ENCODE data around the gene HLA-B.

DNA sequence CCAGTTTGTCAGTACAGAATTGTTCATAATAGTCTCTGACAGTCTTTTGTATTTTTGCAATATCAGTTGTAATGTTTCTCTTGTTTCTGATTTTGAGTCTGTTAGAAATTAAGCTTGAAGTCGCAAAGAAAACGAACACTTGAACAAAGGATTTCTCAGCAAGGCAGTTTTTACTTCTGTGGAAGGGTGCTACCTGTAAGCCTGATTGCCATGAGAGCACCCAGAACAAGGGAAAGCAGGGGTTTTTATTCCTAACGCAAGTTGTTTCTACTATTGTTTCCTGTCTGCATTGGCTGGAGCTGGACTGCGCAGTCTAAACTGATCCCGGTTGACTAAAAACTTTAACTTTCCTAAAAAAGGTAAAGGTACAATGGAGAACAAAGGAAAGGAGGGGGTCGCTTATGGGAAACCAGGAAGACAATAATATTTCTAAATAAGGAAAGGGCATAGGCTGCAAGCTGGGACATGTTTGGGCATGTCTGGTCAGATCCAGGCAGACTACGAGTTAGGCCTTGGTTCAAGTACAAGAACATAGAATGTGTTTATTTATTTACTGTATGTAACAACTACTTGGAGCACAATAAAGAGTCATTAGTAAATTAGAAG, 28.5 kb downstream of the HLA-B start:
- TF ChIP-seq CSDC2 (CRISPR knock-in tag; IDR thresholded peaks at IDR 0.05), result no peak
- TF ChIP-seq, protein P1, sequence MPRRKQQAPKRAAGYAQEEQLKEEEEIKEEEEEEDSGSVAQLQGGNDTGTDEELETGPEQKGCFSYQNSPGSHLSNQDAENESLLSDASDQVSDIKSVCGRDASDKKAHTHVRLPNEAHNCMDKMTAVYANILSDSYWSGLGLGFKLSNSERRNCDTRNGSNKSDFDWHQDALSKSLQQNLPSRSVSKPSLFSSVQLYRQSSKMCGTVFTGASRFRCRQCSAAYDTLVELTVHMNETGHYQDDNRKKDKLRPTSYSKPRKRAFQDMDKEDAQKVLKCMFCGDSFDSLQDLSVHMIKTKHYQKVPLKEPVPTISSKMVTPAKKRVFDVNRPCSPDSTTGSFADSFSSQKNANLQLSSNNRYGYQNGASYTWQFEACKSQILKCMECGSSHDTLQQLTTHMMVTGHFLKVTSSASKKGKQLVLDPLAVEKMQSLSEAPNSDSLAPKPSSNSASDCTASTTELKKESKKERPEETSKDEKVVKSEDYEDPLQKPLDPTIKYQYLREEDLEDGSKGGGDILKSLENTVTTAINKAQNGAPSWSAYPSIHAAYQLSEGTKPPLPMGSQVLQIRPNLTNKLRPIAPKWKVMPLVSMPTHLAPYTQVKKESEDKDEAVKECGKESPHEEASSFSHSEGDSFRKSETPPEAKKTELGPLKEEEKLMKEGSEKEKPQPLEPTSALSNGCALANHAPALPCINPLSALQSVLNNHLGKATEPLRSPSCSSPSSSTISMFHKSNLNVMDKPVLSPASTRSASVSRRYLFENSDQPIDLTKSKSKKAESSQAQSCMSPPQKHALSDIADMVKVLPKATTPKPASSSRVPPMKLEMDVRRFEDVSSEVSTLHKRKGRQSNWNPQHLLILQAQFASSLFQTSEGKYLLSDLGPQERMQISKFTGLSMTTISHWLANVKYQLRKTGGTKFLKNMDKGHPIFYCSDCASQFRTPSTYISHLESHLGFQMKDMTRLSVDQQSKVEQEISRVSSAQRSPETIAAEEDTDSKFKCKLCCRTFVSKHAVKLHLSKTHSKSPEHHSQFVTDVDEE (CRISPR knock-in tag; IDR thresholded peaks at IDR 0.05), result no peak
- no peak for TF ChIP-seq ZC3H10 (CRISPR knock-in tag; IDR thresholded peaks at IDR 0.05)
- TF ChIP-seq ZFP3 (CRISPR knock-in tag; IDR thresholded peaks at IDR 0.05), result no peak
- TF ChIP-seq, protein P2, sequence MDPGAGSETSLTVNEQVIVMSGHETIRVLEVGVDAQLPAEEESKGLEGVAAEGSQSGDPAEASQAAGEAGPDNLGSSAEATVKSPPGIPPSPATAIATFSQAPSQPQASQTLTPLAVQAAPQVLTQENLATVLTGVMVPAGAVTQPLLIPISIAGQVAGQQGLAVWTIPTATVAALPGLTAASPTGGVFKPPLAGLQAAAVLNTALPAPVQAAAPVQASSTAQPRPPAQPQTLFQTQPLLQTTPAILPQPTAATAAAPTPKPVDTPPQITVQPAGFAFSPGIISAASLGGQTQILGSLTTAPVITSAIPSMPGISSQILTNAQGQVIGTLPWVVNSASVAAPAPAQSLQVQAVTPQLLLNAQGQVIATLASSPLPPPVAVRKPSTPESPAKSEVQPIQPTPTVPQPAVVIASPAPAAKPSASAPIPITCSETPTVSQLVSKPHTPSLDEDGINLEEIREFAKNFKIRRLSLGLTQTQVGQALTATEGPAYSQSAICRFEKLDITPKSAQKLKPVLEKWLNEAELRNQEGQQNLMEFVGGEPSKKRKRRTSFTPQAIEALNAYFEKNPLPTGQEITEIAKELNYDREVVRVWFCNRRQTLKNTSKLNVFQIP (CRISPR knock-in tag; IDR thresholded peaks at IDR 0.05; ENCODE audit: borderline replicate concordance, low read depth), result no peak
- TF ChIP-seq TOX (CRISPR knock-in tag; IDR thresholded peaks at IDR 0.05; ENCODE audit: borderline replicate concordance), result no peak
- TF ChIP-seq, protein P3, sequence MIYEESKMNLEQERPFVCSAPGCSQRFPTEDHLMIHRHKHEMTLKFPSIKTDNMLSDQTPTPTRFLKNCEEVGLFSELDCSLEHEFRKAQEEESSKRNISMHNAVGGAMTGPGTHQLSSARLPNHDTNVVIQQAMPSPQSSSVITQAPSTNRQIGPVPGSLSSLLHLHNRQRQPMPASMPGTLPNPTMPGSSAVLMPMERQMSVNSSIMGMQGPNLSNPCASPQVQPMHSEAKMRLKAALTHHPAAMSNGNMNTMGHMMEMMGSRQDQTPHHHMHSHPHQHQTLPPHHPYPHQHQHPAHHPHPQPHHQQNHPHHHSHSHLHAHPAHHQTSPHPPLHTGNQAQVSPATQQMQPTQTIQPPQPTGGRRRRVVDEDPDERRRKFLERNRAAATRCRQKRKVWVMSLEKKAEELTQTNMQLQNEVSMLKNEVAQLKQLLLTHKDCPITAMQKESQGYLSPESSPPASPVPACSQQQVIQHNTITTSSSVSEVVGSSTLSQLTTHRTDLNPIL (CRISPR knock-in tag; IDR thresholded peaks at IDR 0.05; ENCODE audit: low read depth), result no peak
- TF ChIP-seq, protein P4, sequence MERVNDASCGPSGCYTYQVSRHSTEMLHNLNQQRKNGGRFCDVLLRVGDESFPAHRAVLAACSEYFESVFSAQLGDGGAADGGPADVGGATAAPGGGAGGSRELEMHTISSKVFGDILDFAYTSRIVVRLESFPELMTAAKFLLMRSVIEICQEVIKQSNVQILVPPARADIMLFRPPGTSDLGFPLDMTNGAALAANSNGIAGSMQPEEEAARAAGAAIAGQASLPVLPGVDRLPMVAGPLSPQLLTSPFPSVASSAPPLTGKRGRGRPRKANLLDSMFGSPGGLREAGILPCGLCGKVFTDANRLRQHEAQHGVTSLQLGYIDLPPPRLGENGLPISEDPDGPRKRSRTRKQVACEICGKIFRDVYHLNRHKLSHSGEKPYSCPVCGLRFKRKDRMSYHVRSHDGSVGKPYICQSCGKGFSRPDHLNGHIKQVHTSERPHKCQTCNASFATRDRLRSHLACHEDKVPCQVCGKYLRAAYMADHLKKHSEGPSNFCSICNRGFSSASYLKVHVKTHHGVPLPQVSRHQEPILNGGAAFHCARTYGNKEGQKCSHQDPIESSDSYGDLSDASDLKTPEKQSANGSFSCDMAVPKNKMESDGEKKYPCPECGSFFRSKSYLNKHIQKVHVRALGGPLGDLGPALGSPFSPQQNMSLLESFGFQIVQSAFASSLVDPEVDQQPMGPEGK (CRISPR knock-in tag; IDR thresholded peaks at IDR 0.05; ENCODE audit: borderline replicate concordance), result no peak
- TF ChIP-seq RARB (CRISPR knock-in tag; IDR thresholded peaks at IDR 0.05), result no peak

Data from SK-N-SH treated with all-trans-retinoic acid at 6 μM for 48 hours (cell line).